ENCODE measurements around the gene DISC1.

The DISC1 gene

DNA sequence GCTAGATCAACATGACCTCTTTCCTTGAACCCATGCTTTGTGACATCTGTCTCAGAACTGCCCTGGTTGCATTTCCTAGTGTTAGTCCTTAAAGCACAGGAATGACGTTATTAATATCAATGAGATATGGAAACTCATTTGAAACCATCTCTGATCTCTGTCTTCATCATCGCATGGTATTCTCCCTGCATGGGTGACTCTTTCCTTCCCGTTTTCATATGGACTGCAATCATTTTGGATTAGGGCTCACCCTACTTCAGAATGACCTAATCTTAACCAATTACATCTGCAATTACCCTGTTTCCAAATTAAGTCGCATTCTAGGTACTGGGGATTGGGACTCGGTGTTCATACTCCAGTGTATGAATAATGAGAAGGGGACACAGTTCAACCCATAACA is 41.7 kb upstream of the DISC1 start:
- H2AFZ ChIP-seq (ENCODE audit: low read depth, low read length, severe bottlenecking), result no peak overlapping the region

GRCh38 chr1:231590453-231591198 is 36.0 kb upstream of the DISC1 start:
- Histone ChIP-seq H3F3A (ENCODE audit: insufficient read depth) (no peaks in the 10 kb centered on the region), H3K4me3 (ENCODE audit: insufficient read depth, low read length, poor library complexity, severe bottlenecking) (no peak overlapping the region), H3K4me2 (ENCODE audit: low read depth, low read length, poor library complexity, severe bottlenecking) (no peak overlapping the region), H3K27ac (ENCODE audit: low read depth, low read length) (no peak overlapping the region), H3K79me2 (ENCODE audit: insufficient read depth, low read length) (no peaks in the 10 kb centered on the region), H3K9ac (ENCODE audit: low read length) (no peak overlapping the region), H2AFZ (ENCODE audit: low read depth, low read length, severe bottlenecking) (no peak overlapping the region), H4K20me1 (ENCODE audit: low read depth, low read length) (no peaks in the 10 kb centered on the region), H3K27me3 (ENCODE audit: low read length) (no peaks in the 10 kb centered on the region), H3K9me3 (ENCODE audit: insufficient read depth, low read length) (no peaks in the 10 kb centered on the region), H3K36me3 (ENCODE audit: low read length) (no peaks in the 10 kb centered on the region), H3K9me2 (replicated peaks; ENCODE audit: insufficient read depth, low read length) (no peaks in the 10 kb centered on the region)
- TF ChIP-seq, protein P1, sequence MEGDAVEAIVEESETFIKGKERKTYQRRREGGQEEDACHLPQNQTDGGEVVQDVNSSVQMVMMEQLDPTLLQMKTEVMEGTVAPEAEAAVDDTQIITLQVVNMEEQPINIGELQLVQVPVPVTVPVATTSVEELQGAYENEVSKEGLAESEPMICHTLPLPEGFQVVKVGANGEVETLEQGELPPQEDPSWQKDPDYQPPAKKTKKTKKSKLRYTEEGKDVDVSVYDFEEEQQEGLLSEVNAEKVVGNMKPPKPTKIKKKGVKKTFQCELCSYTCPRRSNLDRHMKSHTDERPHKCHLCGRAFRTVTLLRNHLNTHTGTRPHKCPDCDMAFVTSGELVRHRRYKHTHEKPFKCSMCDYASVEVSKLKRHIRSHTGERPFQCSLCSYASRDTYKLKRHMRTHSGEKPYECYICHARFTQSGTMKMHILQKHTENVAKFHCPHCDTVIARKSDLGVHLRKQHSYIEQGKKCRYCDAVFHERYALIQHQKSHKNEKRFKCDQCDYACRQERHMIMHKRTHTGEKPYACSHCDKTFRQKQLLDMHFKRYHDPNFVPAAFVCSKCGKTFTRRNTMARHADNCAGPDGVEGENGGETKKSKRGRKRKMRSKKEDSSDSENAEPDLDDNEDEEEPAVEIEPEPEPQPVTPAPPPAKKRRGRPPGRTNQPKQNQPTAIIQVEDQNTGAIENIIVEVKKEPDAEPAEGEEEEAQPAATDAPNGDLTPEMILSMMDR (IDR thresholded peaks at IDR 0.05; ENCODE audit: insufficient read depth, low read length, poor library complexity, severe bottlenecking), result peak; percentile 79
- no peak for TF ChIP-seq EZH2phosphoT487 (conservative IDR thresholded peaks at IDR 0.05; ENCODE audit: low read length)

More for the DNA sequence above, 41.7 kb upstream of the DISC1 start:
- no peak overlapping the region for H3K4me3 ChIP-seq (ENCODE audit: insufficient read depth, low read length, poor library complexity, severe bottlenecking)
- H3K36me3 ChIP-seq (ENCODE audit: low read length), result no peaks in the 10 kb centered on the region
- no peak overlapping the region for H3K9ac ChIP-seq (ENCODE audit: low read length)
- H3K27me3 ChIP-seq (ENCODE audit: low read length), result no peaks in the 10 kb centered on the region
- no peaks in the 10 kb centered on the region for H3K9me2 ChIP-seq (replicated peaks; ENCODE audit: insufficient read depth, low read length)
- H4K20me1 ChIP-seq (ENCODE audit: low read depth, low read length), result no peaks in the 10 kb centered on the region
- no peaks in the 10 kb centered on the region for H3K79me2 ChIP-seq (ENCODE audit: insufficient read depth, low read length)
- no peaks in the 10 kb centered on the region for H3K9me3 ChIP-seq (ENCODE audit: insufficient read depth, low read length)
- no peak for TF ChIP-seq EZH2phosphoT487 (conservative IDR thresholded peaks at IDR 0.05; ENCODE audit: low read length)
- TF ChIP-seq, protein P1 (IDR thresholded peaks at IDR 0.05; ENCODE audit: insufficient read depth, low read length, poor library complexity, severe bottlenecking), result no peak
- H3K4me2 ChIP-seq (ENCODE audit: low read depth, low read length, poor library complexity, severe bottlenecking), result no peak overlapping the region
- no peak overlapping the region for H3K27ac ChIP-seq (ENCODE audit: low read depth, low read length)
- H3F3A ChIP-seq (ENCODE audit: insufficient read depth), result no peaks in the 10 kb centered on the region

DNA sequence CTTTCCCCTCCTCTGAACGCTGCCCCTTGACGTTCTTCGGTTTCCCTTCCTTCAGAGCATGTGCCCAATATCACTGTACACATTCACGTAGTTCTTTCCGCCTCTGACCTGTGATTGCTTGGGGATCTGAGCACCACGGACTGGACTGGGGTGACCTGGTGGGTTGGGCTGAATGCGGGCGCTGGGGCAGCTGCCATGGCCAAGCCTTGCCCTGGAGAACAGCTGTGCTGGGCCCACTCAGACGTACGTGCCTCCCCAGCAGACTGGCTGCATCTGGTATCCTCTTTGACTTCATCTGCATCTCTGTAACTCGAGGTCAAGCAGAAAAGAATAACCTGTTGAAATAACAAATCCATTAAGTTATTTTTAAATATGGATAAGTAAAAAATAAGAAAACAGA is 35.1 kb upstream of the DISC1 start:
- H3F3A ChIP-seq (ENCODE audit: insufficient read depth), result no peaks in the 10 kb centered on the region
- TF ChIP-seq EZH2phosphoT487 (conservative IDR thresholded peaks at IDR 0.05; ENCODE audit: low read length), result no peak
- TF ChIP-seq, protein P1 (IDR thresholded peaks at IDR 0.05; ENCODE audit: insufficient read depth, low read length, poor library complexity, severe bottlenecking), result no peak
- H3K79me2 ChIP-seq (ENCODE audit: insufficient read depth, low read length), result no peaks in the 10 kb centered on the region
- no peaks in the 10 kb centered on the region for H3K36me3 ChIP-seq (ENCODE audit: low read length)
- H4K20me1 ChIP-seq (ENCODE audit: low read depth, low read length), result no peaks in the 10 kb centered on the region
- no peaks in the 10 kb centered on the region for H3K27me3 ChIP-seq (ENCODE audit: low read length)
- no peaks in the 10 kb centered on the region for H3K9me3 ChIP-seq (ENCODE audit: insufficient read depth, low read length)
- no peak overlapping the region for H3K4me2 ChIP-seq (ENCODE audit: low read depth, low read length, poor library complexity, severe bottlenecking)
- H3K9ac ChIP-seq (ENCODE audit: low read length), result no peak overlapping the region
- no peak overlapping the region for H3K27ac ChIP-seq (ENCODE audit: low read depth, low read length)
- no peak overlapping the region for H3K4me3 ChIP-seq (ENCODE audit: insufficient read depth, low read length, poor library complexity, severe bottlenecking)
- no peak overlapping the region for H2AFZ ChIP-seq (ENCODE audit: low read depth, low read length, severe bottlenecking)
- H3K9me2 ChIP-seq (replicated peaks; ENCODE audit: insufficient read depth, low read length), result no peaks in the 10 kb centered on the region
